A549 (cell line): ENCODE measurements around the gene BCAS1. TPM values are rescaled to one million over a fixed set of nuclear protein-coding genes. Genes with fewer than 3 reads are reported as not detected.

Experiments
- ATAC-seq, 2 experiments: fragments of 200-7000 bp in 1 of 2; fragments of >200 bp in 1 of 2; cut with Nextera tagmentation in 1 of 2; cut with Tn5 transposase in 1 of 2; 3 replicates each; pipeline versions ENCODE4 v1.8.0 to v1.9.1; 2018 to 2020; ENCODE audit warnings: mild to moderate bottlenecking in 1 of 2, moderate library complexity in 1 of 2
- CTCF ChIA-PET: fragments of 300-600 bp; sonication (Branson Sonifier 250); formaldehyde crosslinking; extraction: SDS; loops from one replicate; lab custom pipeline; 2021; ENCODE audit warnings: antibody characterized with exemption, inconsistent platforms; lab: Yijun Ruan, JAX
- POLR2A ChIA-PET: fragments of 350-600 bp; formaldehyde crosslinking; extraction: SDS; loops from one replicate; lab custom pipeline; 2021; ENCODE audit warnings: antibody characterized with exemption, inconsistent platforms; lab: Yijun Ruan, JAX
- DNase-seq, 2 experiments: peaks; one replicate each; pipeline versions ENCODE4 v3.0.0 to v3.0.0-alpha.2; 2011 to 2016; ENCODE audit warnings: low read depth in 1 of 2, low spot score in 1 of 2
- FAIRE-seq: peaks from 2 replicates; lab custom pipeline; 2011; peaks lifted over from hg19 to GRCh38; lab: Jason Lieb, UNC
- H3K27ac ChIP-seq, 2 experiments: fragments of >200 bp; sonication (Bioruptor Twin); formaldehyde crosslinking; 3 replicates each; pipeline ENCODE4 v1.5.1; 2016 to 2017
- H3K4me1 ChIP-seq: fragments of >200 bp; sonication (Bioruptor Twin); formaldehyde crosslinking; 3 replicates; pipeline ENCODE4 v1.6.1; 2016
- H3K4me2 ChIP-seq: fragments of >200 bp; sonication (Bioruptor Twin); formaldehyde crosslinking; 3 replicates; pipeline ENCODE4 v1.6.1; 2016
- H3K4me3 ChIP-seq: fragments of >200 bp; sonication (Bioruptor Twin); formaldehyde crosslinking; 3 replicates; pipeline ENCODE4 v1.5.1; 2016
- H3K9me3 ChIP-seq: fragments of >200 bp; sonication (Bioruptor Twin); formaldehyde crosslinking; 3 replicates; pipeline ENCODE4 v1.6.1; 2016
- CBX2 ChIP-seq: fragments of 200-600 bp; sonication (generic); IDR thresholded peaks from 2 replicates; pipeline ENCODE4 v1.6.1; 2016; ENCODE audit warnings: low read depth, mild to moderate bottlenecking, borderline replicate concordance
- CBX8 ChIP-seq: fragments of 200-600 bp; sonication (generic); IDR thresholded peaks from 2 replicates; pipeline ENCODE4 v1.6.1; 2016
- CEBPB ChIP-seq, 2 experiments: fragments of >200 bp in 1 of 2; sonication (Bioruptor Twin) in 1 of 2; formaldehyde crosslinking in 1 of 2; IDR thresholded peaks; 2 replicates each; pipeline ENCODE4 v1.6.1; 2012 to 2016
- CHD2 ChIP-seq: fragments of 150-350 bp; IDR thresholded peaks from 2 replicates; pipeline ENCODE4 v1.6.1; 2014; ENCODE audit warnings: low read length; ENCODE audit not compliant: partially characterized antibody
- EHF ChIP-seq: fragments of 250-450 bp; sonication (Bioruptor Pico); IDR thresholded peaks from 2 replicates; pipeline ENCODE4 v1.5.0; 2020; ENCODE audit warnings: mild to moderate bottlenecking
- EHMT2 ChIP-seq: fragments of 200-600 bp; sonication (generic); IDR thresholded peaks from 2 replicates; pipeline ENCODE4 v1.6.1; 2016; ENCODE audit warnings: antibody characterized with exemption, low read depth, mild to moderate bottlenecking, moderate library complexity
- ESRRA ChIP-seq: fragments of 150-350 bp; IDR thresholded peaks from 2 replicates; pipeline ENCODE4 v1.6.1; 2014; ENCODE audit warnings: mild to moderate bottlenecking, low read length, borderline replicate concordance
- FOSB ChIP-seq: fragments of 250-450 bp; sonication (Bioruptor Pico); IDR thresholded peaks from 2 replicates; pipeline ENCODE4 v1.5.0; 2020; ENCODE audit warnings: mild to moderate bottlenecking, moderate library complexity
- FOSL2 ChIP-seq, 2 experiments: fragments of 450-650 bp in 1 of 2; fragments of >200 bp in 1 of 2; sonication (Bioruptor Twin) in 1 of 2; formaldehyde crosslinking; IDR thresholded peaks; 2 replicates each; pipeline versions ENCODE4 v1.5.0 to v1.6.1; 2016 to 2020; ENCODE audit warnings: mild to moderate bottlenecking in 1 of 2, moderate library complexity in 1 of 2
- HOXB13 ChIP-seq: fragments of 250-450 bp; sonication (Bioruptor Pico); IDR thresholded peaks from 2 replicates; pipeline ENCODE4 v1.5.0; 2020; ENCODE audit warnings: low read depth, mild to moderate bottlenecking, moderate library complexity
- HOXB5 ChIP-seq: fragments of 250-450 bp; sonication (Bioruptor Pico); IDR thresholded peaks from 2 replicates; pipeline ENCODE4 v1.5.0; 2020; ENCODE audit warnings: mild to moderate bottlenecking, moderate library complexity
- POLR2AphosphoS2 ChIP-seq: conservative IDR thresholded peaks from 2 replicates; pipeline ENCODE4 v1.6.1; 2012; ENCODE audit warnings: low read length, improper control_type of control experiment, inconsistent platforms
- RARB ChIP-seq: fragments of 250-450 bp; sonication (Bioruptor Pico); IDR thresholded peaks from 2 replicates; pipeline ENCODE4 v1.8.0; 2021; ENCODE audit warnings: mild to moderate bottlenecking, moderate library complexity
- RCOR1 ChIP-seq: fragments of 150-350 bp; IDR thresholded peaks from 2 replicates; pipeline ENCODE4 v1.6.1; 2014; ENCODE audit warnings: antibody characterized with exemption, low read length, low read depth
- RNF2 ChIP-seq: fragments of 200-600 bp; sonication (generic); IDR thresholded peaks from 2 replicates; pipeline ENCODE4 v1.6.1; 2016; ENCODE audit warnings: low read depth, mild to moderate bottlenecking, antibody characterized with exemption, moderate library complexity, borderline replicate concordance
- ZC3H11A ChIP-seq: fragments of 450-650 bp; IDR thresholded peaks from 2 replicates; pipeline ENCODE4 v1.6.1; 2014; ENCODE audit warnings: antibody characterized with exemption, mild to moderate bottlenecking
- ZFP36 ChIP-seq: fragments of 450-650 bp; IDR thresholded peaks from 2 replicates; pipeline ENCODE4 v1.6.1; 2014; ENCODE audit warnings: borderline replicate concordance; ENCODE audit not compliant: partially characterized antibody
- ZNF302 ChIP-seq: fragments of 250-450 bp; sonication (Bioruptor Pico); IDR thresholded peaks from 2 replicates; pipeline ENCODE4 v1.9.0; 2021; ENCODE audit warnings: inconsistent platforms, mild to moderate bottlenecking, moderate library complexity
- WGBS: methylation state at CpG from one replicate; pipeline ENCODE4 v1.1.6; 2017; ENCODE audit errors: missing lambda C conversion rate; 5-methylcytosine and 5-hydroxymethylcytosine counted together
- polyA plus RNA-seq, 4 experiments: library from polyadenylated mRNA; depleted of rRNA in 3 of 4; stranded (reverse); fragments of >200 nt; fragmentation: RNase III in 1 of 4; extraction: RNeasy Plus Mini Kit Qiagen cat#74134 plus additional on column Dnase treatment in 1 of 4; gene quantifications; 2 replicates in 3 of 4; 3 replicates in 1 of 4; pipeline ENCODE4 v1.2.3, GENCODE V29; 2011 to 2017
- TF ChIP-seq, protein P1 (sequence below): IDR thresholded peaks from 2 replicates; pipeline ENCODE4 v1.6.1; 2012
- TF ChIP-seq, protein P2 (sequence below): fragments of 150-350 bp; IDR thresholded peaks from 2 replicates; pipeline ENCODE4 v1.6.1; 2014; ENCODE audit warnings: low read depth, mild to moderate bottlenecking, low read length
- TF ChIP-seq, protein P3 (sequence below): fragments of >200 bp; sonication (Bioruptor Twin); formaldehyde crosslinking; IDR thresholded peaks from 3 replicates; pipeline ENCODE4 v1.6.1; 2016
- TF ChIP-seq, protein P4 (sequence below): fragments of 200-600 bp; sonication (generic); IDR thresholded peaks from 2 replicates; pipeline ENCODE4 v1.6.1; 2016; ENCODE audit warnings: antibody characterized with exemption, mild to moderate bottlenecking, moderate library complexity

Gene BCAS1
- polyA plus RNA-seq, 2 of the 4 experiments (the other 2 are of a cell fraction), result 1.4 to 3.9 TPM

DNA sequence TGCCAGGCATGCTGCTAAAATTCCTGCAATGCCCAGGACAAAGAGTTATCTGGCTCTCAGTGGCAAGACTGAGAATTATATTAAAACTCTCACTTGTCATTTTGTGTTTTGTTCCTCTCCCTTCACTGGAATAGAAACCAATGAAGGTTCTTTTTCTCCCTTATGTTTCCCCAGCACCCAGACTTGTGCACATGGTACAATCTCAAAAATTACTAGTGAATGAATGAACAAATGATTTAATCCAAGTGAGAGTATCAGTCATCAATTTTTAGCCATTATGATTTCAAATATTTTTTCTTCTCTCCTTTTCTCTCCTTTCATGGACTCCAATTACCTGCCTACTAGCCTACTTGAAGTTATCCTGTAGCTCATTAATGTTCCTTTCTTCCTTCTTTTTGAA is 70.1 kb downstream of the BCAS1 start:
- TF ChIP-seq ESRRA (no peak), RNF2 (no peak), CBX2 (no peak), EHF (CRISPR knock-in tag) (no peak), POLR2AphosphoS2 (no peak), ZC3H11A (no peak), HOXB5 (no peak)
- TF ChIP-seq, protein P1, sequence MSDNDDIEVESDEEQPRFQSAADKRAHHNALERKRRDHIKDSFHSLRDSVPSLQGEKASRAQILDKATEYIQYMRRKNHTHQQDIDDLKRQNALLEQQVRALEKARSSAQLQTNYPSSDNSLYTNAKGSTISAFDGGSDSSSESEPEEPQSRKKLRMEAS, result no peak
- TF ChIP-seq, protein P2, sequence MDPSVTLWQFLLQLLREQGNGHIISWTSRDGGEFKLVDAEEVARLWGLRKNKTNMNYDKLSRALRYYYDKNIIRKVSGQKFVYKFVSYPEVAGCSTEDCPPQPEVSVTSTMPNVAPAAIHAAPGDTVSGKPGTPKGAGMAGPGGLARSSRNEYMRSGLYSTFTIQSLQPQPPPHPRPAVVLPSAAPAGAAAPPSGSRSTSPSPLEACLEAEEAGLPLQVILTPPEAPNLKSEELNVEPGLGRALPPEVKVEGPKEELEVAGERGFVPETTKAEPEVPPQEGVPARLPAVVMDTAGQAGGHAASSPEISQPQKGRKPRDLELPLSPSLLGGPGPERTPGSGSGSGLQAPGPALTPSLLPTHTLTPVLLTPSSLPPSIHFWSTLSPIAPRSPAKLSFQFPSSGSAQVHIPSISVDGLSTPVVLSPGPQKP, result no peak
- Histone ChIP-seq H3K9me3 (peaks cover 2% of the 10 kb centered on the region; the same call in 1 of the 3 replicates), H3K4me1 (no peaks in the 10 kb centered on the region), H3K4me3 (no peak overlapping the region), H3K27ac (no peak overlapping the region), H3K4me2 (no peak overlapping the region)
- CTCF ChIA-PET, result no interaction called here
- FAIRE-seq (no peak), DNase-seq (no peak), ATAC-seq (no peak)
- POLR2A ChIA-PET, result no interaction called here

DNA sequence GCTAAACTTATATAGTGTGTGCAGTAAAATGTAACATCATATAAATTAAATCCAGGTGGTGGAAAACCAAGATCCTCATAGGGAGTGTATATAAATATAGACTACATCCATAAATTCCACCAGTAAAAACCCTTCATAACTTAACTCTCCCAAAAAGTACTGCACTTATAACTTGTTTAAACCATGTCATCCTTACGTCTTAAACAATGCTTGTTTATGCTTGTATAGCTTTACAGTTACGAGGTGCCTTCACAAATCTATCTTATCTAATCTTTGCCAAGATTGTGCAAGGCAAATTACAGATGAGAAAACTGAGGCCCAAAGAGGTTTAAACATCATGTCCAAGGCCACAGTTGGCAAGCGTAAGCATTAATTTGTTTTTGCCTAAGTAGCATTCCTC is 71.3 kb downstream of the BCAS1 start:
- ChIA-PET POLR2A (no interaction called here), CTCF (interaction anchor here (0.5 kb wide), 1 partner anchor 97 kb away, joined by 3 read pairs; no protein-coding TSS in a partner anchor)
- peaks cover 2% of the 10 kb centered on the region; the same call in 1 of the 3 replicates for H3K9me3 ChIP-seq
- FAIRE-seq (no peak), ATAC-seq (no peak), DNase-seq (no peak)
- H3K4me2 ChIP-seq, result no peak overlapping the region
- no peak overlapping the region for H3K4me3 ChIP-seq
- no peak for TF ChIP-seq ESRRA
- TF ChIP-seq FOSL2 (IDR thresholded peaks at IDR 0.05), result no peak
- TF ChIP-seq FOSL2 (CRISPR knock-in tag; IDR thresholded peaks at IDR 0.05), result no peak
- no peak for TF ChIP-seq FOSB (CRISPR knock-in tag)
- no peak for TF ChIP-seq RNF2
- TF ChIP-seq, protein P3, sequence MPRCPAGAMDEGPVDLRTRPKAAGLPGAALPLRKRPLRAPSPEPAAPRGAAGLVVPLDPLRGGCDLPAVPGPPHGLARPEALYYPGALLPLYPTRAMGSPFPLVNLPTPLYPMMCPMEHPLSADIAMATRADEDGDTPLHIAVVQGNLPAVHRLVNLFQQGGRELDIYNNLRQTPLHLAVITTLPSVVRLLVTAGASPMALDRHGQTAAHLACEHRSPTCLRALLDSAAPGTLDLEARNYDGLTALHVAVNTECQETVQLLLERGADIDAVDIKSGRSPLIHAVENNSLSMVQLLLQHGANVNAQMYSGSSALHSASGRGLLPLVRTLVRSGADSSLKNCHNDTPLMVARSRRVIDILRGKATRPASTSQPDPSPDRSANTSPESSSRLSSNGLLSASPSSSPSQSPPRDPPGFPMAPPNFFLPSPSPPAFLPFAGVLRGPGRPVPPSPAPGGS, result no peak
- TF ChIP-seq, protein P2, result no peak
- TF ChIP-seq, protein P1, result no peak
- TF ChIP-seq ZNF302 (CRISPR knock-in tag), result no peak
- no peak for TF ChIP-seq RARB (CRISPR knock-in tag)
- TF ChIP-seq, protein P4, sequence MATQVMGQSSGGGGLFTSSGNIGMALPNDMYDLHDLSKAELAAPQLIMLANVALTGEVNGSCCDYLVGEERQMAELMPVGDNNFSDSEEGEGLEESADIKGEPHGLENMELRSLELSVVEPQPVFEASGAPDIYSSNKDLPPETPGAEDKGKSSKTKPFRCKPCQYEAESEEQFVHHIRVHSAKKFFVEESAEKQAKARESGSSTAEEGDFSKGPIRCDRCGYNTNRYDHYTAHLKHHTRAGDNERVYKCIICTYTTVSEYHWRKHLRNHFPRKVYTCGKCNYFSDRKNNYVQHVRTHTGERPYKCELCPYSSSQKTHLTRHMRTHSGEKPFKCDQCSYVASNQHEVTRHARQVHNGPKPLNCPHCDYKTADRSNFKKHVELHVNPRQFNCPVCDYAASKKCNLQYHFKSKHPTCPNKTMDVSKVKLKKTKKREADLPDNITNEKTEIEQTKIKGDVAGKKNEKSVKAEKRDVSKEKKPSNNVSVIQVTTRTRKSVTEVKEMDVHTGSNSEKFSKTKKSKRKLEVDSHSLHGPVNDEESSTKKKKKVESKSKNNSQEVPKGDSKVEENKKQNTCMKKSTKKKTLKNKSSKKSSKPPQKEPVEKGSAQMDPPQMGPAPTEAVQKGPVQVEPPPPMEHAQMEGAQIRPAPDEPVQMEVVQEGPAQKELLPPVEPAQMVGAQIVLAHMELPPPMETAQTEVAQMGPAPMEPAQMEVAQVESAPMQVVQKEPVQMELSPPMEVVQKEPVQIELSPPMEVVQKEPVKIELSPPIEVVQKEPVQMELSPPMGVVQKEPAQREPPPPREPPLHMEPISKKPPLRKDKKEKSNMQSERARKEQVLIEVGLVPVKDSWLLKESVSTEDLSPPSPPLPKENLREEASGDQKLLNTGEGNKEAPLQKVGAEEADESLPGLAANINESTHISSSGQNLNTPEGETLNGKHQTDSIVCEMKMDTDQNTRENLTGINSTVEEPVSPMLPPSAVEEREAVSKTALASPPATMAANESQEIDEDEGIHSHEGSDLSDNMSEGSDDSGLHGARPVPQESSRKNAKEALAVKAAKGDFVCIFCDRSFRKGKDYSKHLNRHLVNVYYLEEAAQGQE, result no peak
- no peak for TF ChIP-seq CBX2
- TF ChIP-seq EHMT2, result no peak
- TF ChIP-seq CEBPB (IDR thresholded peaks at IDR 0.05), result no peak
- no peak for TF ChIP-seq CHD2
- no peak for TF ChIP-seq ZFP36
- no peak for TF ChIP-seq RCOR1
- TF ChIP-seq CBX8, result no peak
- no peak for TF ChIP-seq HOXB13
- WGBS, result 87% methylated on average over 3 of the region's 3 CpGs
- no peaks in the 10 kb centered on the region for H3K4me1 ChIP-seq
- no peak overlapping the region for H3K27ac ChIP-seq
